HG03442 (cell line): ENCODE measurements around the gene CCDC188.

ENCODE experiments used
- ATAC-seq: cut with Tn5 transposase; IDR thresholded peaks from one replicate; pipeline ENCODE4 v1.9.1; 2021; ENCODE audit warnings: mild to moderate bottlenecking, moderate library complexity; ENCODE audit not compliant: unreplicated experiment

Gene CCDC188

GRCh38 chr22:20108757-20109230 lies 42.1 kb downstream of the CCDC188 start:
- ATAC-seq: no peak

- no peak for ATAC-seq
These were observed 42.7 kb downstream of the CCDC188 start for GRCh38 chr22:20107951-20108756.

GRCh38 chr22:20107471-20107901 lies 43.4 kb downstream of the CCDC188 start:
- no peak for ATAC-seq

- ATAC-seq: no peak
These were observed 44.0 kb downstream of the CCDC188 start for GRCh38 chr22:20106849-20107237.

GRCh38 chr22:20106205-20106848 lies 44.5 kb downstream of the CCDC188 start:
- no peak for ATAC-seq

GRCh38 chr22:20105456-20106204 lies 45.2 kb downstream of the CCDC188 start:
- ATAC-seq: no peak

- no peak for ATAC-seq
These were observed 48.6 kb downstream of the CCDC188 start for GRCh38 chr22:20102203-20102780.

- no peak for ATAC-seq
These were observed 49.2 kb downstream of the CCDC188 start for GRCh38 chr22:20101638-20102037.

GRCh38 chr22:20099099-20099711 lies 51.6 kb downstream of the CCDC188 start:
- no peak for ATAC-seq
